Endothelial cell of umbilical vein (primary cell): ENCODE results near the gene CRTAP. TPM values are rescaled to one million over a fixed set of nuclear protein-coding genes. Genes with fewer than 3 reads are reported as not detected.

Experiments
- BruUV-seq: library from RNA; stranded (reverse); fragments of 400-500 nt; replicated peaks from 2 replicates; lab custom pipeline; 2021; lab: Mats Ljungman, UMichigan
- CTCF ChIA-PET: fragments of 300-600, 350-600 bp; sonication (Branson Sonifier 250); formaldehyde crosslinking; loops from one replicate; lab custom pipeline; 2021; ENCODE audit warnings: antibody characterized with exemption, inconsistent platforms; lab: Charles Lee
- POLR2A ChIA-PET: fragments of 300-600, 350-600 bp; sonication (Branson Sonifier 250); formaldehyde crosslinking; loops from one replicate; lab custom pipeline; 2021; ENCODE audit warnings: antibody characterized with exemption, inconsistent platforms; lab: Charles Lee
- DNase-seq: peaks from one replicate; pipeline ENCODE4 v3.0.0-alpha.2; 2011; ENCODE audit warnings: low read depth, low spot score
- FAIRE-seq: peaks from 2 replicates; lab custom pipeline; 2011; peaks lifted over from hg19 to GRCh38; lab: Jason Lieb, UNC
- H2AFZ ChIP-seq: 2 replicates; pipeline ENCODE4 v1.6.0; 2012; ENCODE audit warnings: low read depth, low read length, control low read depth, inconsistent platforms
- H3K27ac ChIP-seq: 2 replicates; pipeline ENCODE4 v1.5.1; 2011; ENCODE audit warnings: low read depth, mild to moderate bottlenecking, control low read depth, low read length, moderate library complexity; ENCODE audit not compliant: insufficient read depth
- H3K27me3 ChIP-seq, 2 experiments: 2 replicates each; pipeline versions ENCODE4 v1.6.0 to v1.6.1; 2011; ENCODE audit warnings: low read length in 2 of 2, mixed read lengths in 1 of 2; ENCODE audit not compliant: control insufficient read depth in 2 of 2, insufficient read depth in 2 of 2
- H3K36me3 ChIP-seq, 2 experiments: 2 replicates in 1 of 2; 3 replicates in 1 of 2; pipeline ENCODE4 v1.5.1; 2011; ENCODE audit warnings: low read length in 2 of 2, mild to moderate bottlenecking in 1 of 2, moderate library complexity in 1 of 2; ENCODE audit not compliant: control insufficient read depth in 2 of 2, insufficient read depth in 2 of 2; ENCODE audit errors: extremely low read depth in 1 of 2
- H3K4me1 ChIP-seq: 3 replicates; pipeline ENCODE4 v1.5.1; 2011; ENCODE audit warnings: mild to moderate bottlenecking, low read length; ENCODE audit not compliant: control insufficient read depth, insufficient read depth; ENCODE audit errors: extremely low read depth
- H3K4me2 ChIP-seq: 2 replicates; pipeline ENCODE4 v1.6.1; 2011; ENCODE audit warnings: low read length, control low read depth, mixed read lengths; ENCODE audit not compliant: insufficient read depth
- H3K4me3 ChIP-seq, 3 experiments: fragments of 200-600 bp in 1 of 3; sonication (generic), shearing (Covaris generic) in 1 of 3; replicated peaks in 1 of 3; 2 replicates each; pipeline ENCODE4 v1.5.1; 2011 to 2016; ENCODE audit warnings: control low read depth in 3 of 3, low read length in 3 of 3, mild to moderate bottlenecking in 2 of 3, inconsistent platforms in 1 of 3, low read depth in 1 of 3, moderate library complexity in 1 of 3; ENCODE audit not compliant: insufficient read depth in 1 of 3
- H3K79me2 ChIP-seq: 2 replicates; pipeline ENCODE4 v1.6.0; 2012; ENCODE audit warnings: low read length, inconsistent platforms; ENCODE audit not compliant: control insufficient read depth, insufficient read depth
- H3K9ac ChIP-seq: replicated peaks from 2 replicates; pipeline ENCODE3; 2011; ENCODE audit warnings: low read length, control low read depth; ENCODE audit not compliant: insufficient read depth; ENCODE audit errors: extremely low read depth
- H3K9me1 ChIP-seq: replicated peaks from 3 replicates; pipeline ENCODE4 v1.6.0; 2011; ENCODE audit warnings: mild to moderate bottlenecking, low read length; ENCODE audit not compliant: control insufficient read depth, insufficient read depth; ENCODE audit errors: extremely low read depth
- H3K9me3 ChIP-seq: replicated peaks from 2 replicates; pipeline ENCODE4 v1.5.1; 2012; ENCODE audit warnings: low read length, inconsistent platforms; ENCODE audit not compliant: control insufficient read depth, insufficient read depth
- H4K20me1 ChIP-seq: replicated peaks from 2 replicates; pipeline ENCODE3; 2011; ENCODE audit warnings: mild to moderate bottlenecking, low read length; ENCODE audit not compliant: control insufficient read depth, insufficient read depth; ENCODE audit errors: extremely low read depth
- CTCF ChIP-seq, 2 donors: IDR thresholded peaks; 1 replicate in 1 of 2; 2 replicates in 1 of 2; pipeline ENCODE4 v1.5.1; 2011; ENCODE audit warnings: low read length in 2 of 2, mild to moderate bottlenecking in 2 of 2, moderate library complexity in 2 of 2, control low read depth in 1 of 2, inconsistent platforms in 1 of 2, low read depth in 1 of 2; ENCODE audit not compliant: insufficient read depth in 1 of 2; ENCODE audit errors: extremely low read depth in 1 of 2
- EZH2 ChIP-seq: IDR thresholded peaks from 2 replicates; pipeline ENCODE4 v1.6.1; 2012; ENCODE audit warnings: borderline replicate concordance, low read depth, mild to moderate bottlenecking, moderate library complexity, low read length, inconsistent platforms; ENCODE audit not compliant: severe bottlenecking
- GATA2 ChIP-seq: IDR thresholded peaks from 2 replicates; pipeline ENCODE4 v1.7.0; 2011; ENCODE audit warnings: low read depth, mild to moderate bottlenecking, moderate library complexity, mixed read lengths, low read length; ENCODE audit not compliant: insufficient read length, insufficient read depth
- JUN ChIP-seq: IDR thresholded peaks from 2 replicates; pipeline ENCODE4 v1.6.1; 2011; ENCODE audit warnings: borderline replicate concordance, low read depth; ENCODE audit not compliant: insufficient read length, insufficient read depth
- MAX ChIP-seq: IDR thresholded peaks from 2 replicates; pipeline ENCODE4 v1.6.1; 2011; ENCODE audit not compliant: insufficient read depth, insufficient read length
- MYC ChIP-seq: IDR thresholded peaks from one replicate; pipeline ENCODE4 v1.6.1; 2011; ENCODE audit warnings: mild to moderate bottlenecking, low read depth, low read length
- dilution Hi-C: fragments of 300-500 bp; cut with MboI; formaldehyde crosslinking; loops from one replicate; pipeline ENCODE4 v1.15.0; 2019; ENCODE audit warnings: low sequenced_read_pairs; ENCODE audit not compliant: extremely low pct_ligation_motif_present
- intact Hi-C: fragments of 100-400 bp; cut with micrococcal nuclease; formaldehyde crosslinking; loops from one replicate; pipeline ENCODE4 v1.10.0; 2022
- polyA plus RNA-seq, 4 experiments: library from polyadenylated mRNA; depleted of rRNA in 3 of 4; stranded (reverse) in 3 of 4; unstranded in 1 of 4; fragments of >200 nt; gene quantifications; 2 replicates each; pipeline versions ENCODE4 v1.2.1 to v1.2.3, GENCODE V29; 2011 to 2012; ENCODE audit warnings: missing spikeins in 1 of 4
- total RNA-seq: library from RNA; stranded (reverse); gene quantifications from 2 replicates; pipeline ENCODE4 v1.2.3, GENCODE V29; 2021

The CRTAP gene
- total and polyA plus RNA-seq, 2 donors (not counting 3 experiments of a cell fraction or from before 2014, with no cell fraction given), result 204 to 213 TPM

GRCh38 chr3:33159234-33159633 is 45.4 kb downstream of the CRTAP start:
- no peaks in the 10 kb centered on the region for H3K9me1 ChIP-seq
- DNase-seq (no peak), FAIRE-seq (no peak)
- TF ChIP-seq JUN (no peak), EZH2 (no peak), MYC (no peak), MAX (no peak), GATA2 (no peak), CTCF (IDR thresholded peaks at IDR 0.05; ENCODE audit: extremely low read depth in 1 of 2, insufficient read depth in 1 of 2, low read depth in 1 of 2, low read length in 2 of 2) (no peak)
- dilution Hi-C loops (no loop called here), intact Hi-C loops (no loop called here)
- ChIA-PET CTCF (interaction anchor here (0.9 kb wide), 1 partner anchor 21 kb away, joined by 3 read pairs; no protein-coding TSS in a partner anchor), POLR2A (no interaction called here)
- no peaks in the 10 kb centered on the region for H3K27me3 ChIP-seq
- H4K20me1 ChIP-seq, result no peaks in the 10 kb centered on the region
- no peak overlapping the region for H3K4me2 ChIP-seq
- no peaks in the 10 kb centered on the region for H3K36me3 ChIP-seq
- no peaks in the 10 kb centered on the region for H3K4me1 ChIP-seq
- no peaks in the 10 kb centered on the region for H3K9me3 ChIP-seq
- no peaks in the 10 kb centered on the region for H3K79me2 ChIP-seq
- H3K27ac ChIP-seq, result no peak overlapping the region
- H2AFZ ChIP-seq, result no peak overlapping the region
- no TSS peak for BruUV-seq
- H3K4me3 ChIP-seq, result no peak overlapping the region
- no peak overlapping the region for H3K9ac ChIP-seq
